ENCODE data around the gene PRSS27.
"Not testable (repeated sequence)": the region's sequence is repeated elsewhere in the genome, so short reads cannot be mapped to it uniquely, and the experiment has no call there.

Gene PRSS27

GRCh38 chr16:2675714-2676113 is 44.3 kb downstream of the PRSS27 start:
- POLR2A ChIA-PET = no interaction called here
- no peak for TF ChIP-seq CTCF (IDR thresholded peaks at IDR 0.05; ENCODE audit: insufficient read depth, low read length, missing control alignments)
- CTCF ChIA-PET = interaction anchor here (0.5 kb wide), 1 partner anchor 1730 kb away, joined by 4 read pairs; no protein-coding TSS in a partner anchor
- DNase-seq (ENCODE audit: low read depth, low spot score) = no peak
- H3K4me3 ChIP-seq (ENCODE audit: low read depth, low read length) = no peak overlapping the region

GRCh38 chr16:2675021-2675420 is 45.0 kb downstream of the PRSS27 start:
- TF ChIP-seq CTCF (IDR thresholded peaks at IDR 0.05; ENCODE audit: insufficient read depth, low read length, missing control alignments) = no peak
- no peak overlapping the region for H3K4me3 ChIP-seq (ENCODE audit: low read depth, low read length)
- ChIA-PET POLR2A (no interaction called here), CTCF (interaction anchor here (0.5 kb wide), 1 partner anchor 1731 kb away, joined by 4 read pairs; no protein-coding TSS in a partner anchor)
- no peak for DNase-seq (ENCODE audit: low read depth, low spot score)

- ChIA-PET POLR2A (interaction anchor here (1.4 kb wide), 1 partner anchor 9 kb away, joined by 15 read pairs; the partner anchor contains the start of gene KCTD5), CTCF (interaction anchor here (0.7 to 0.8 kb wide), 2 partner anchors 11 to 254 kb away, joined by 3 read pairs; no protein-coding TSS in a partner anchor)
- peak; percentile 21 for DNase-seq (ENCODE audit: low read depth, low spot score)
- peak overlapping the region; percentile 62 for H3K4me3 ChIP-seq (ENCODE audit: low read depth, low read length)
- TF ChIP-seq CTCF (IDR thresholded peaks at IDR 0.05; ENCODE audit: insufficient read depth, low read length, missing control alignments) = no peak
Measured at GRCh38 chr16:2673066-2673999, 46.7 kb downstream of the PRSS27 start.

- peak overlapping the region; percentile 36 for H3K4me3 ChIP-seq (ENCODE audit: low read depth, low read length)
- DNase-seq (ENCODE audit: low read depth, low spot score) = no peak
- TF ChIP-seq CTCF (IDR thresholded peaks at IDR 0.05; ENCODE audit: insufficient read depth, low read length, missing control alignments) = no peak
- CTCF ChIA-PET = no interaction called here
- POLR2A ChIA-PET = no interaction called here
Measured at GRCh38 chr16:2671741-2672140, 48.3 kb downstream of the PRSS27 start.

- H3K4me3 ChIP-seq (ENCODE audit: low read depth, low read length); POLR2A ChIA-PET; DNase-seq (ENCODE audit: low read depth, low spot score); CTCF ChIA-PET: not testable (repeated sequence)
- TF ChIP-seq CTCF (IDR thresholded peaks at IDR 0.05; ENCODE audit: insufficient read depth, low read length, missing control alignments) = peak; percentile 24
Measured at GRCh38 chr16:2671193-2671592, 48.8 kb downstream of the PRSS27 start.

GRCh38 chr16:2670017-2670416 is 50.0 kb downstream of the PRSS27 start:
- POLR2A ChIA-PET; DNase-seq (ENCODE audit: low read depth, low spot score); CTCF ChIA-PET; H3K4me3 ChIP-seq (ENCODE audit: low read depth, low read length): not testable (repeated sequence)
- TF ChIP-seq CTCF (IDR thresholded peaks at IDR 0.05; ENCODE audit: insufficient read depth, low read length, missing control alignments) = peak; percentile 74

GRCh38 chr16:2669587-2669986 is 50.4 kb downstream of the PRSS27 start:
- DNase-seq (ENCODE audit: low read depth, low spot score); H3K4me3 ChIP-seq (ENCODE audit: low read depth, low read length); POLR2A ChIA-PET; CTCF ChIA-PET: not testable (repeated sequence)

- H3K4me3 ChIP-seq (ENCODE audit: low read depth, low read length); POLR2A ChIA-PET; CTCF ChIA-PET: not testable (repeated sequence)
Measured at GRCh38 chr16:2666671-2667070, 53.4 kb downstream of the PRSS27 start.

More at GRCh38 chr16:2666671-2667070, 53.4 kb downstream of the PRSS27 start:
- DNase-seq (ENCODE audit: low read depth, low spot score) = not testable (repeated sequence)

Measured in AG04449 (cell line).